H1 (cell line): ENCODE measurements around the gene CHPF2. TPM values are rescaled to one million over a fixed set of nuclear protein-coding genes. Genes with fewer than 3 reads are reported as not detected.

ENCODE experiments used
- CHD7 ChIP-seq: fragments of 300-600 bp; sonication (generic); IDR thresholded peaks from 2 replicates; pipeline ENCODE4 v1.7.1; 2012; ENCODE audit warnings: low read length, moderate library complexity, mild to moderate bottlenecking, inconsistent platforms; ENCODE audit not compliant: insufficient replicate concordance
- CREB1 ChIP-seq: IDR thresholded peaks from 2 replicates; pipeline ENCODE4 v1.6.1; 2012; ENCODE audit warnings: inconsistent platforms
- CTCF ChIP-seq, 3 experiments: IDR thresholded peaks; 1 replicate in 2 of 3; 2 replicates in 1 of 3; pipeline versions ENCODE4 v1.5.1 to v1.6.1; 2011; ENCODE audit warnings: low read length in 3 of 3, mild to moderate bottlenecking in 3 of 3, inconsistent platforms in 2 of 3, low read depth in 1 of 3, moderate library complexity in 1 of 3; ENCODE audit not compliant: insufficient read depth in 1 of 3; ENCODE audit errors: control extremely low read depth in 1 of 3
- EP300 ChIP-seq, 2 experiments: IDR thresholded peaks; 1 replicate in 1 of 2; 2 replicates in 1 of 2; pipeline ENCODE4 v1.6.1; 2011 to 2012; ENCODE audit warnings: low read depth in 2 of 2, low read length in 2 of 2, mild to moderate bottlenecking in 2 of 2, borderline replicate concordance in 1 of 2, inconsistent platforms in 1 of 2, moderate library complexity in 1 of 2
- POLR2AphosphoS5 ChIP-seq: IDR thresholded peaks from 2 replicates; pipeline ENCODE4 v1.6.1; 2011; ENCODE audit warnings: low read depth, low read length
- TAF7 ChIP-seq: optimal IDR thresholded peaks from 2 replicates; pipeline ENCODE3; 2011; ENCODE audit warnings: low read depth, mild to moderate bottlenecking, inconsistent platforms, low read length, moderate library complexity, borderline replicate concordance
- TCF12 ChIP-seq: IDR thresholded peaks from 2 replicates; pipeline ENCODE4 v1.6.1; 2011; ENCODE audit warnings: low read depth, mild to moderate bottlenecking, low read length
- polyA plus RNA-seq, 7 experiments: library from polyadenylated mRNA; depleted of rRNA in 3 of 7; stranded (reverse) in 5 of 7; unstranded in 2 of 7; fragments of >200 nt in 5 of 7; fragments of 200-250 nt in 2 of 7; gene quantifications; 1 replicate in 5 of 7; 2 replicates in 1 of 7; 4 replicates in 1 of 7; pipeline versions ENCODE4 v1.2.1 to v1.2.3, GENCODE V29; 2011 to 2013; ENCODE audit warnings: missing spikeins in 2 of 7, mixed read lengths in 2 of 7
- total RNA-seq: library from RNA; stranded (reverse); fragmentation: NEBNext Ultra II Directional; extraction: Animal tissue kit (Norgen Biotek cat#: 25700); gene quantifications from 2 replicates; pipeline ENCODE4 v1.2.1, GENCODE V29; 2021

Gene CHPF2
- total and polyA plus RNA-seq, 2 of the 8 experiments (the other 6 are each of a cell fraction or from before 2014, with no cell fraction given) = 14.4 to 20.6 TPM

DNA sequence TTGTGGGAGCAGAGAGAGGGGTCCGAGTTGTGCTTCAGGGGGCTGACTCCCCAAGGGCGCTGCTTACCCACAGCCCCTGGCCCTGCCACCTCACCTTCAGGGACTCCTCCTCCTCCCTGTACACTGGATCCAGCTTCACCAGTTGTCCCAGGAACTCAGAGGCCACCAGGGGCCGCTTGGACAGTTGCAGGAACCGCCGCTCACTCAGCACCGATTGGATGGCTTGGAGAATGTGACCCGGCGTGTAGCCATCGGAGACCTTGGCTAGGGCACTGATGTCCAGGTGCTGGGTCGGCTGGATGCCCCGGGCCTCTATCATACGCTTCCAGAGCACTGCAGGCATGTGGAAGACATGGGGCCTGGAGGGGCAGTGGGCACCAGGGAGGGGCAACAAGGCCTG, 40.7 kb upstream of the CHPF2 start (continued):
- TF ChIP-seq CTCF (IDR thresholded peaks at IDR 0.05; ENCODE audit: control extremely low read depth in 1 of 3, insufficient read depth in 1 of 3, low read depth in 1 of 3, low read length in 3 of 3) = no peak
- no peak for TF ChIP-seq TAF7
- TF ChIP-seq CREB1 = no peak
- TF ChIP-seq EP300 (IDR thresholded peaks at IDR 0.05; ENCODE audit: borderline replicate concordance in 1 of 2, low read depth in 2 of 2, low read length in 2 of 2) = no peak
- TF ChIP-seq POLR2AphosphoS5 = no peak
- no peak for TF ChIP-seq CHD7
- no peak for TF ChIP-seq TCF12
- TF ChIP-seq, all 59 proteins: peak for 0
